SK-N-MC (cell line): ENCODE measurements around the gene GBX1.

ENCODE experiments used
- EZH2 ChIP-seq: fragments of 200-600 bp; sonication (generic); IDR thresholded peaks from one replicate; pipeline ENCODE4 v1.6.1; 2017; ENCODE audit warnings: antibody characterized with exemption
- POLR2AphosphoS5 ChIP-seq: IDR thresholded peaks from 2 replicates; pipeline ENCODE4 v1.6.1; 2012; ENCODE audit warnings: mild to moderate bottlenecking, low read depth, low read length, borderline replicate concordance

- no peak for TF ChIP-seq EZH2
- no peak for TF ChIP-seq POLR2AphosphoS5
Measured at GRCh38 chr7:151198945-151199848, 31.7 kb upstream of the GBX1 start.
